Right lobe of liver (tissue), 6 donors: ENCODE results near the gene PGAM2. TPM values are rescaled to one million over a fixed set of nuclear protein-coding genes. Genes with fewer than 3 reads are reported as not detected.

Experiments used
- ATAC-seq, 4 donors: fragments of 200-7000 bp; cut with Tn5 transposase; one replicate each; pipeline ENCODE4 v1.9.1; 2020; ENCODE audit warnings: mild to moderate bottlenecking in 4 of 4, moderate library complexity in 4 of 4
- DNase-seq, 3 donors: peaks; one replicate each; pipeline ENCODE4 v3.0.0-alpha.2; 2020
- H3K27ac ChIP-seq, 3 donors: fragments of 200-600 bp; one replicate each; pipeline ENCODE4 v1.8.0; 2022
- H3K27me3 ChIP-seq, 2 donors: fragments of 200-600 bp; one replicate each; pipeline ENCODE4 v1.8.0; 2022
- H3K36me3 ChIP-seq, 4 donors: fragments of 200-600 bp; sonication (generic) in 1 of 4; one replicate each; pipeline versions ENCODE4 v1.5.1 to v1.8.0; 2017 to 2022; ENCODE audit warnings: control low read depth in 1 of 4
- H3K4me1 ChIP-seq, 4 donors: fragments of 200-600 bp; sonication (generic) in 1 of 4; one replicate each; pipeline versions ENCODE4 v1.5.1 to v1.8.0; 2017 to 2022; ENCODE audit warnings: control low read depth in 1 of 4
- H3K4me3 ChIP-seq, 3 donors: fragments of 200-600 bp; one replicate each; pipeline ENCODE4 v1.8.0; 2022
- H3K9me3 ChIP-seq, 4 donors: fragments of 200-600 bp; sonication (generic) in 1 of 4; one replicate each; pipeline versions ENCODE4 v1.5.1 to v1.8.0; 2017 to 2022; ENCODE audit warnings: control low read depth in 1 of 4
- CTCF ChIP-seq, 4 donors: fragments of 200-600 bp in 3 of 4; fragments of 450-650 bp in 1 of 4; IDR thresholded peaks; one replicate each; pipeline versions ENCODE4 v1.5.1 to v1.8.0; 2016 to 2022; ENCODE audit warnings: antibody characterized with exemption in 4 of 4, mild to moderate bottlenecking in 2 of 4
- POLR2A ChIP-seq: fragments of 450-650 bp; IDR thresholded peaks from one replicate; pipeline ENCODE4 v1.6.1; 2017; ENCODE audit warnings: antibody characterized with exemption, mild to moderate bottlenecking
- WGBS: methylation state at CpG from one replicate; pipeline ENCODE4 v1.1.6; 2018; ENCODE audit warnings: low coverage, low lambda C conversion rate; ENCODE audit not compliant: insufficient coverage; ENCODE audit errors: missing lambda C conversion rate; 5-methylcytosine and 5-hydroxymethylcytosine counted together
- intact Hi-C, 2 donors: fragments of 100-400 bp; cut with DNase I; formaldehyde crosslinking; loops; one replicate each; pipeline versions ENCODE4 v1.11.2 to v1.14.1; 2022
- total RNA-seq, 6 experiments: library from RNA; depleted of rRNA in 2 of 6; stranded (reverse); fragments of >200 nt in 2 of 6; fragmentation: NEBNext Ultra II Directional in 3 of 6; extraction: Animal tissue kit (Norgen Biotek cat#: 25700) in 3 of 6; gene quantifications; one replicate each; pipeline versions ENCODE4 v1.1.0 to v1.2.4, GENCODE V29; 2016 to 2023
- donor health status: DM: no; HTN: yes; CAD: no.
- donor health status: DM: no; HTN: no; CAD: no.
- donor health status: DM: no; HTN: no; CAD: no.
- donor health status: DM: no; HTN: yes; CAD: no.
- donor health status: DM: no; HTN: yes; CAD: no.

Gene PGAM2
- total RNA-seq, 6 experiments from 2014 or later: 0.31 to 0.56 (median 0.46) TPM; not detected in 3

GRCh38 chr7:44068054-44068453 lies 2.7 kb upstream of the PGAM2 start:
- no peak overlapping the region for H3K27ac ChIP-seq
- H3K9me3 ChIP-seq: no peaks in the 10 kb centered on the region
- 58% methylated on average over 7 of the region's 7 CpGs for WGBS
- H3K27me3 ChIP-seq: no peaks in the 10 kb centered on the region
- intact Hi-C loops: no loop called here
- DNase-seq: peak in 2 of 3 donors; percentile 17 to 37
- ATAC-seq: peak in 2 of 4 donors; percentile 5 to 28
- TF ChIP-seq POLR2A (no peak), CTCF (IDR thresholded peaks at IDR 0.05) (no peak)
- H3K4me3 ChIP-seq: no peak overlapping the region
- H3K4me1 ChIP-seq: peaks cover 0 to 17% (median 6%) of the 10 kb centered on the region in 4 donors
- H3K36me3 ChIP-seq: peaks cover 0 to 9% (median 0%) of the 10 kb centered on the region in 4 donors

- intact Hi-C loops: no loop called here
- H3K27me3 ChIP-seq: no peaks in the 10 kb centered on the region
- H3K36me3 ChIP-seq: peaks cover 0 to 2% (median 0%) of the 10 kb centered on the region in 4 donors
- no peaks in the 10 kb centered on the region for H3K9me3 ChIP-seq
- TF ChIP-seq POLR2A: peak; percentile 15
- no peak for TF ChIP-seq CTCF (IDR thresholded peaks at IDR 0.05)
- 87% methylated on average over 3 of the region's 11 CpGs for WGBS
- peak; percentile 11 to 42 (median 27) for DNase-seq
- H3K4me1 ChIP-seq: peaks cover 0 to 17% (median 4%) of the 10 kb centered on the region in 4 donors
- ATAC-seq: no peak
- no peak overlapping the region for H3K4me3 ChIP-seq
- no peak overlapping the region for H3K27ac ChIP-seq
Measured at GRCh38 chr7:44067064-44067951, 1.9 kb upstream of the PGAM2 start.

- Histone ChIP-seq H3K4me1 (peaks cover 0 to 19% (median 3%) of the 10 kb centered on the region in 4 donors), H3K36me3 (peaks cover 0 to 1% (median 0%) of the 10 kb centered on the region in 4 donors), H3K4me3 (no peak overlapping the region), H3K27me3 (no peaks in the 10 kb centered on the region), H3K27ac (no peak overlapping the region), H3K9me3 (no peaks in the 10 kb centered on the region)
- no peak for ATAC-seq
- peak in 2 of 3 donors; percentile 45 to 49 for DNase-seq
- TF ChIP-seq CTCF (IDR thresholded peaks at IDR 0.05) (no peak), POLR2A (no peak)
- intact Hi-C loops: no loop called here
- 74% methylated on average over 3 of the region's 7 CpGs for WGBS
Measured at GRCh38 chr7:44066494-44067063, 1.2 kb upstream of the PGAM2 start.

GRCh38 chr7:44066111-44066460 lies 719 bp upstream of the PGAM2 start:
- intact Hi-C loops: no loop called here
- TF ChIP-seq CTCF (IDR thresholded peaks at IDR 0.05): no peak
- TF ChIP-seq POLR2A: peak; percentile 2
- Histone ChIP-seq H3K27me3 (no peaks in the 10 kb centered on the region), H3K27ac (no peak overlapping the region), H3K4me3 (no peak overlapping the region), H3K4me1 (peaks cover 0 to 19% (median 3%) of the 10 kb centered on the region in 4 donors), H3K36me3 (peaks cover 0 to 6% (median 0%) of the 10 kb centered on the region in 4 donors), H3K9me3 (no peaks in the 10 kb centered on the region)
- 65% methylated on average over 5 of the region's 6 CpGs for WGBS
- DNase-seq (peak in 1 of 3 donors; percentile 31), ATAC-seq (no peak)
